HG03280 (cell line): ENCODE measurements around the gene FAM111A.
A peak's percentile ranks its signal among the peaks of the same experiment; 100 is the strongest.

Source experiments
- ATAC-seq: cut with Tn5 transposase; IDR thresholded peaks from one replicate; pipeline ENCODE4 v1.9.1; 2021; ENCODE audit warnings: mild to moderate bottlenecking, moderate library complexity; ENCODE audit not compliant: unreplicated experiment

FAM111A gene

GRCh38 chr11:59141191-59141590 lies 1.5 kb upstream of the FAM111A start:
- ATAC-seq, result no peak

GRCh38 chr11:59141673-59142460 lies 789 bp upstream of the FAM111A start:
- ATAC-seq, result no peak

- ATAC-seq, result no peak
These were observed 1.4 kb downstream of the FAM111A start for GRCh38 chr11:59144096-59144495.

- peak; percentile 54 for ATAC-seq
These were observed 2.1 kb downstream of the FAM111A start for GRCh38 chr11:59144579-59145345.

- no peak for ATAC-seq
These were observed 2.9 kb downstream of the FAM111A start for GRCh38 chr11:59145534-59145933.

GRCh38 chr11:59151761-59152160 lies 9.1 kb downstream of the FAM111A start:
- ATAC-seq, result peak; percentile 63

GRCh38 chr11:59152312-59152951 lies 9.8 kb downstream of the FAM111A start:
- peak; percentile 84 for ATAC-seq

GRCh38 chr11:59154610-59155009 lies 12.0 kb downstream of the FAM111A start:
- no peak for ATAC-seq

GRCh38 chr11:59157433-59157832 lies 14.8 kb downstream of the FAM111A start:
- no peak for ATAC-seq

GRCh38 chr11:59158206-59159068 lies 15.8 kb downstream of the FAM111A start:
- peak; percentile 91 for ATAC-seq

GRCh38 chr11:59164028-59164427 lies 21.4 kb downstream of the FAM111A start:
- no peak for ATAC-seq

- peak; percentile 79 for ATAC-seq
These were observed 29.1 kb downstream of the FAM111A start, which contains the start of gene DTX4 for GRCh38 chr11:59171508-59172322. Gene DTX4, plus strand, starts transcription at chr11:59172132. Its CDS starts 464 bp downstream, at chr11:59172596.

GRCh38 chr11:59172345-59173079 lies 29.9 kb downstream of the FAM111A start:
- peak; percentile 29 for ATAC-seq

- no peak for ATAC-seq
These were observed 30.7 kb downstream of the FAM111A start for GRCh38 chr11:59173080-59173963.

- no peak for ATAC-seq
These were observed 31.5 kb downstream of the FAM111A start for GRCh38 chr11:59173964-59174663.

- no peak for ATAC-seq
These were observed 32.0 kb downstream of the FAM111A start for GRCh38 chr11:59174664-59175033.

GRCh38 chr11:59175091-59175501 lies 32.4 kb downstream of the FAM111A start:
- ATAC-seq, result no peak
